B cell (primary cell): Measurements from ENCODE around the gene SSC5D. TPM values are rescaled to one million over a fixed set of nuclear protein-coding genes. Genes with fewer than 3 reads are reported as not detected.

Experiments used
- ATAC-seq: fragments of 200-7000 bp; cut with Tn5 transposase; one replicate; pipeline ENCODE4 v1.10.0; 2021; ENCODE audit warnings: low read depth, mild to moderate bottlenecking, moderate number of reproducible peaks, moderate library complexity
- CTCF ChIA-PET: fragments of 350-600 bp; sonication (Branson Sonifier 250); formaldehyde crosslinking; loops from one replicate; lab custom pipeline; 2021; ENCODE audit warnings: antibody characterized with exemption, inconsistent platforms; lab: Charles Lee
- POLR2A ChIA-PET: fragments of 350-600 bp; sonication (Branson Sonifier 250); formaldehyde crosslinking; loops from one replicate; lab custom pipeline; 2021; ENCODE audit warnings: antibody characterized with exemption; lab: Charles Lee
- DNase-seq: peaks from one replicate; pipeline ENCODE4 v3.0.0; 2013
- H2AFZ ChIP-seq: 2 replicates; pipeline ENCODE4 v1.6.1; 2012; ENCODE audit warnings: mild to moderate bottlenecking, low read depth, low read length; ENCODE audit not compliant: insufficient read depth, poor library complexity, severe bottlenecking
- H3K27ac ChIP-seq, 2 donors: 1 replicate in 1 of 2; 2 replicates in 1 of 2; pipeline ENCODE4 v1.5.1; 2012 to 2013; ENCODE audit warnings: low read length in 2 of 2, mild to moderate bottlenecking in 2 of 2, moderate library complexity in 1 of 2
- H3K27me3 ChIP-seq, 4 experiments: fragments of 200-600 bp in 1 of 4; sonication (generic) in 1 of 4; replicated peaks in 1 of 4; 1 replicate in 2 of 4; 2 replicates in 2 of 4; pipeline versions ENCODE4 v1.6.1 to v1.7.0; 2013 to 2016; ENCODE audit warnings: low read length in 3 of 4, mild to moderate bottlenecking in 2 of 4, mixed read lengths in 1 of 4, moderate library complexity in 1 of 4; ENCODE audit not compliant: insufficient read depth in 4 of 4, control insufficient read depth in 3 of 4; ENCODE audit errors: control extremely low read depth in 1 of 4
- H3K36me3 ChIP-seq, 2 experiments: replicated peaks in 1 of 2; 1 replicate in 1 of 2; 2 replicates in 1 of 2; pipeline versions ENCODE4 v1.6.1 to v1.7.1; 2013; ENCODE audit warnings: low read length in 1 of 2; ENCODE audit not compliant: insufficient read depth in 2 of 2, control insufficient read depth in 1 of 2; ENCODE audit errors: control extremely low read depth in 1 of 2, extremely low read depth in 1 of 2
- H3K4me1 ChIP-seq, 2 donors: fragments of 200-600 bp in 1 of 2; sonication (generic) in 1 of 2; 1 replicate in 1 of 2; 2 replicates in 1 of 2; pipeline versions ENCODE4 v1.5.1 to v1.6.1; 2013 to 2017; ENCODE audit warnings: low read length in 2 of 2; ENCODE audit not compliant: control insufficient read depth in 2 of 2, insufficient read depth in 2 of 2
- H3K4me2 ChIP-seq: replicated peaks from 2 replicates; pipeline ENCODE3; 2012; ENCODE audit warnings: mild to moderate bottlenecking, low read depth, low read length; ENCODE audit not compliant: poor library complexity, severe bottlenecking
- H3K4me3 ChIP-seq, 5 experiments: fragments of 200-600 bp in 1 of 5; sonication (generic) in 1 of 5; 1 replicate in 3 of 5; 2 replicates in 2 of 5; pipeline versions ENCODE4 v1.5.1 to v1.7.0; 2011 to 2016; ENCODE audit warnings: low read length in 4 of 5, mild to moderate bottlenecking in 4 of 5, low read depth in 2 of 5, control low read depth in 1 of 5, moderate library complexity in 1 of 5; ENCODE audit not compliant: insufficient read depth in 1 of 5; ENCODE audit errors: control extremely low read depth in 1 of 5, extremely low read depth in 1 of 5
- H3K79me2 ChIP-seq: fragments of 200-600 bp; sonication (generic); one replicate; pipeline ENCODE4 v1.6.0; 2016; ENCODE audit warnings: low read length; ENCODE audit not compliant: control insufficient read depth, insufficient read depth
- H3K9ac ChIP-seq: fragments of 200-600 bp; sonication (generic); 2 replicates; pipeline ENCODE4 v1.6.1; 2017; ENCODE audit warnings: mild to moderate bottlenecking, low read length, moderate library complexity
- H3K9me3 ChIP-seq, 3 donors: one replicate each; pipeline versions ENCODE4 v1.6.1 to v1.7.1; 2013; ENCODE audit warnings: low read length in 2 of 3; ENCODE audit not compliant: control insufficient read depth in 2 of 3, insufficient read depth in 1 of 3; ENCODE audit errors: control extremely low read depth in 1 of 3
- H4K20me1 ChIP-seq: 2 replicates; pipeline ENCODE4 v1.6.0; 2012; ENCODE audit warnings: mild to moderate bottlenecking, low read length; ENCODE audit not compliant: insufficient read depth, control insufficient read depth, poor library complexity, severe bottlenecking
- H3K27ac Mint-ChIP-seq: one replicate; pipeline ENCODE4 v1.8.0; 2021; ENCODE audit warnings: mixed read lengths
- H3K27me3 Mint-ChIP-seq: one replicate; pipeline ENCODE4 v1.8.0; 2021; ENCODE audit warnings: mixed read lengths
- H3K4me1 Mint-ChIP-seq: one replicate; pipeline ENCODE4 v1.8.0; 2021; ENCODE audit warnings: mixed read lengths
- H3K4me3 Mint-ChIP-seq: one replicate; pipeline ENCODE4 v1.8.0; 2021; ENCODE audit warnings: mixed read lengths
- H3K9me3 Mint-ChIP-seq: one replicate; pipeline ENCODE4 v1.8.0; 2022; ENCODE audit warnings: mixed read lengths; ENCODE audit not compliant: insufficient read depth
- EZH2 ChIP-seq: IDR thresholded peaks from 2 replicates; pipeline ENCODE4 v1.6.1; 2012; ENCODE audit warnings: borderline replicate concordance, low read depth, mild to moderate bottlenecking, moderate library complexity, low read length; ENCODE audit not compliant: insufficient read depth, poor library complexity, severe bottlenecking
- WGBS: methylation state at CpG from one replicate; pipeline ENCODE4 v1.1.5; 2013; ENCODE audit warnings: missing lambda C conversion rate; ENCODE audit not compliant: insufficient coverage; 5-methylcytosine and 5-hydroxymethylcytosine counted together
- intact Hi-C: fragments of 100-400 bp; cut with micrococcal nuclease; formaldehyde crosslinking; loops from one replicate; pipeline ENCODE4 v1.10.0; 2022
- polyA plus RNA-seq: library from polyadenylated mRNA; depleted of rRNA; stranded (reverse); fragments of >200 nt; gene quantifications from 2 replicates; pipeline ENCODE4 v1.2.3, GENCODE V29; 2012
- total RNA-seq, 2 donors: library from RNA; stranded (reverse); fragments of 120-200 nt in 1 of 2; gene quantifications; 1 replicate in 1 of 2; 2 replicates in 1 of 2; pipeline versions ENCODE4 v1.2.3 to v1.2.4, GENCODE V29; 2013 to 2022
- TF ChIP-seq, protein P1 (sequence below): fragments of 200-600 bp; IDR thresholded peaks from one replicate; pipeline ENCODE4 v1.8.0; 2022; ENCODE audit warnings: antibody characterized with exemption, mild to moderate bottlenecking

Gene SSC5D
- total and polyA plus RNA-seq, 2 donors (not counting 1 experiment from before 2014, with no cell fraction given), result 0.22 to 0.44 TPM

DNA sequence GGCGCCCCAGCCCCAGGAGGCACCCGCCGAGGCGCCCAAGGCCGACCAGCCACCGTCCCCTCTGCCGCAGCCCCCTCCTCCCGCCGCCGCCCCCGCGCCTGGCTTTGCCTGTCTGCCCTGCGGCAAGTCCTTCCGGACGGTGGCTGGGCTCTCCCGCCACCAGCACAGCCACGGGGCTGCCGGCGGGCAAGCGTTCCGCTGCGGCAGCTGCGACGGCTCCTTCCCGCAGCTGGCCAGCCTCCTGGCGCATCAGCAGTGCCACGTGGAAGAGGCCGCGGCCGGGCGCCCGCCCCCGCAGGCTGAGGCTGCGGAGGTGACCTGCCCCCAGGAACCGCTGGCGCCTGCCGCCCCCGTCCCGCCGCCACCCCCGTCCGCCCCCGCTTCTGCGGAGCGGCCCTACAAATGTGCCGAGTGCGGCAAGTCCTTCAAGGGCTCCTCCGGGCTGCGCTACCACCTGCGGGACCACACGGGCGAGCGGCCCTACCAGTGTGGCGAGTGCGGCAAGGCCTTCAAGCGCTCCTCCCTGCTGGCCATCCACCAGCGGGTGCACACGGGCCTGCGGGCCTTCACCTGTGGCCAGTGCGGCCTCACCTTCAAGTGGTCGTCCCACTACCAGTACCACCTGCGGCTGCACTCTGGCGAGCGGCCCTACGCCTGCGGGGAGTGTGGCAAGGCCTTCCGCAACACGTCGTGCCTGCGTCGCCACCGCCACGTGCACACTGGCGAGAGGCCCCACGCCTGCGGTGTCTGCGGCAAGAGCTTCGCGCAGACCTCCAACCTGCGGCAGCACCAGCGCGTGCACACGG is 5.9 kb upstream of the SSC5D start:
- ChIA-PET CTCF (no interaction called here), POLR2A (no interaction called here)
- Mint-ChIP-seq H3K27me3 (no peaks in the 10 kb centered on the region), H3K4me3 (peak overlapping the region; percentile 41), H3K27ac (no peak overlapping the region), H3K4me1 (peaks cover 35% of the 10 kb centered on the region), H3K9me3 (no peaks in the 10 kb centered on the region)
- 96% methylated on average over 68 of the region's 83 CpGs for WGBS
- H3K4me2 ChIP-seq, result no peak overlapping the region
- H3K9ac ChIP-seq, result no peak overlapping the region
- no peak for DNase-seq
- H4K20me1 ChIP-seq, result peaks cover 40% of the 10 kb centered on the region
- no peaks in the 10 kb centered on the region for H3K27me3 ChIP-seq
- ATAC-seq, result no peak
- H2AFZ ChIP-seq, result no peak overlapping the region
- intact Hi-C loops, result no loop called here
- peaks cover 34% of the 10 kb centered on the region for H3K79me2 ChIP-seq
- no peak for TF ChIP-seq EZH2
- TF ChIP-seq, protein P1, sequence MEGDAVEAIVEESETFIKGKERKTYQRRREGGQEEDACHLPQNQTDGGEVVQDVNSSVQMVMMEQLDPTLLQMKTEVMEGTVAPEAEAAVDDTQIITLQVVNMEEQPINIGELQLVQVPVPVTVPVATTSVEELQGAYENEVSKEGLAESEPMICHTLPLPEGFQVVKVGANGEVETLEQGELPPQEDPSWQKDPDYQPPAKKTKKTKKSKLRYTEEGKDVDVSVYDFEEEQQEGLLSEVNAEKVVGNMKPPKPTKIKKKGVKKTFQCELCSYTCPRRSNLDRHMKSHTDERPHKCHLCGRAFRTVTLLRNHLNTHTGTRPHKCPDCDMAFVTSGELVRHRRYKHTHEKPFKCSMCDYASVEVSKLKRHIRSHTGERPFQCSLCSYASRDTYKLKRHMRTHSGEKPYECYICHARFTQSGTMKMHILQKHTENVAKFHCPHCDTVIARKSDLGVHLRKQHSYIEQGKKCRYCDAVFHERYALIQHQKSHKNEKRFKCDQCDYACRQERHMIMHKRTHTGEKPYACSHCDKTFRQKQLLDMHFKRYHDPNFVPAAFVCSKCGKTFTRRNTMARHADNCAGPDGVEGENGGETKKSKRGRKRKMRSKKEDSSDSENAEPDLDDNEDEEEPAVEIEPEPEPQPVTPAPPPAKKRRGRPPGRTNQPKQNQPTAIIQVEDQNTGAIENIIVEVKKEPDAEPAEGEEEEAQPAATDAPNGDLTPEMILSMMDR, result no peak
- H3K4me3 ChIP-seq, result no peak overlapping the region
- peaks cover 17 to 30% of the 10 kb centered on the region in 2 donors for H3K4me1 ChIP-seq
- peaks cover 0 to 2% of the 10 kb centered on the region in 2 experiments for H3K36me3 ChIP-seq
- H3K9me3 ChIP-seq, result no peaks in the 10 kb centered on the region
- no peak overlapping the region for H3K27ac ChIP-seq

DNA sequence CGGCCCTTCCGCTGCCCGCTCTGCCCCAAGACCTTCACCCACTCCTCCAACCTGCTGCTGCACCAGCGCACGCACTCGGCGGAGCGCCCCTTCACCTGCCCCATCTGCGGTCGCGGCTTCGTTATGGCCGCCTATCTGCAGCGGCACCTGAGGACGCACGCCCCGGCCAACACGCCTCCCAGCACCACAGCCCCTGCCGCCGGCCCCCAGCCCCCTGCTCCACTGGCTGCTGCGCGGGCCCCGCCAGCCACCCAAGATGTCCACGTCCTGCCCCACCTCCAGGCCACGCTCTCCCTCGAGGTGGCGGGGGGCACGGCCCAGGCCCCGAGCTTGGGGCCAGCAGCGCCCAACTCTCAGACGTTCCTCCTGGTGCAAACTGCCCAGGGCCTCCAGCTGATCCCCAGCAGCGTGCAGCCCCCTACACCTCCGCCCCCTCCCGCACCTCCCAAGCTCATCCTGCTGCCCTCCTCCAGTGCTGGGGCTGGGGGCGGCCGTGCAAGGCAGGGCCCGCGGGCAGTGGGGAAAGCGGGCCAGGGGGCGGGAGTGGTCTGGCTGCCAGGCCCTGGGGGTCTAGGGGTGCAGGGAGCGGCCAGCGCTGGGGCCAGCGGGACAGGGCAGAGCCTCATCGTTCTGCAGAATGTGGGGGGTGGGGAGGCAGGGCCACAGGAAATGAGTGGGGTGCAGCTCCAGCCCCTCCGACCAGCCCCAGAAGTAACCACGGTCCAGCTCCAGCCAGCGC is 5.1 kb upstream of the SSC5D start:
- Histone ChIP-seq H2AFZ (no peak overlapping the region), H3K4me2 (no peak overlapping the region), H3K4me1 (peaks cover 10 to 22% of the 10 kb centered on the region in 2 donors), H3K9ac (no peak overlapping the region), H3K27me3 (no peaks in the 10 kb centered on the region), H3K79me2 (peaks cover 26% of the 10 kb centered on the region), H3K27ac (no peak overlapping the region), H3K9me3 (no peaks in the 10 kb centered on the region), H3K36me3 (peaks cover 0 to 2% of the 10 kb centered on the region in 2 experiments), H4K20me1 (peaks cover 37% of the 10 kb centered on the region), H3K4me3 (no peak overlapping the region)
- 98% methylated on average over 38 of the region's 47 CpGs for WGBS
- Mint-ChIP-seq H3K4me3 (peak overlapping the region; percentile 41), H3K9me3 (no peaks in the 10 kb centered on the region), H3K27ac (no peak overlapping the region), H3K27me3 (no peaks in the 10 kb centered on the region), H3K4me1 (peaks cover 30% of the 10 kb centered on the region)
- DNase-seq (no peak), ATAC-seq (no peak)
- ChIA-PET CTCF (no interaction called here), POLR2A (no interaction called here)
- intact Hi-C loops, result no loop called here
- no peak for TF ChIP-seq EZH2
- TF ChIP-seq, protein P1, result no peak
